Measurements from ENCODE around the gene ATP7A.
"Not testable (repeated sequence)": the region's sequence is repeated elsewhere in the genome, so short reads cannot be mapped to it uniquely, and the experiment has no call there.

ATP7A gene

GRCh38 chrX:78019586-78020483, 109.3 kb downstream of the ATP7A start:
- intact Hi-C loops (cut with DNase I): loop anchor here (10.0 kb wide), 1 partner anchor 115 kb away; no protein-coding TSS in a partner anchor
- no peak for DNase-seq

GRCh38 chrX:78024349-78025059, 114.0 kb downstream of the ATP7A start:
- DNase-seq: no peak

GRCh38 chrX:78027798-78028197, 117.3 kb downstream of the ATP7A start:
- intact Hi-C loops (cut with DNase I): loop anchor here (10.0 kb wide), 1 partner anchor 123 kb away; no protein-coding TSS in a partner anchor
- no peak for DNase-seq

More at GRCh38 chrX:78024349-78025059, 114.0 kb downstream of the ATP7A start:
- intact Hi-C loops (cut with DNase I): loop anchor here (10.0 kb wide), 1 partner anchor 120 kb away; no protein-coding TSS in a partner anchor

GRCh38 chrX:78029663-78030062, 119.2 kb downstream of the ATP7A start:
- intact Hi-C loops (cut with DNase I): loop anchor here (10.0 kb wide), 1 partner anchor 125 kb away; no protein-coding TSS in a partner anchor

GRCh38 chrX:78035061-78035460, 124.6 kb downstream of the ATP7A start:
- intact Hi-C loops (cut with DNase I): no loop called here
- peak in 18 of 42 donors; percentile 2 to 61 (median 13) for DNase-seq

More at GRCh38 chrX:78029663-78030062, 119.2 kb downstream of the ATP7A start:
- peak in 40 of 42 donors; percentile 5 to 69 (median 36) for DNase-seq

- peak in 24 of 42 donors; percentile 1 to 71 (median 24) for DNase-seq
- intact Hi-C loops (cut with DNase I): no loop called here
These were observed 127.4 kb downstream of the ATP7A start for GRCh38 chrX:78037881-78038280.

- DNase-seq: no peak
- intact Hi-C loops (cut with DNase I): no loop called here
These were observed 132.1 kb downstream of the ATP7A start for GRCh38 chrX:78042601-78043000.

GRCh38 chrX:78046362-78046761, 135.9 kb downstream of the ATP7A start:
- no peak for DNase-seq
- intact Hi-C loops (cut with DNase I): no loop called here

- DNase-seq: no peak
- intact Hi-C loops (cut with DNase I): no loop called here
These were observed 137.6 kb downstream of the ATP7A start for GRCh38 chrX:78048052-78048451.

GRCh38 chrX:78063687-78064086, 153.2 kb downstream of the ATP7A start:
- DNase-seq: no peak
- intact Hi-C loops (cut with DNase I): no loop called here

GRCh38 chrX:78064152-78064551, 153.7 kb downstream of the ATP7A start:
- DNase-seq: no peak
- intact Hi-C loops (cut with DNase I): no loop called here

GRCh38 chrX:78064698-78065601, 154.5 kb downstream of the ATP7A start:
- DNase-seq: not testable (repeated sequence)

GRCh38 chrX:78066110-78066509, 155.6 kb downstream of the ATP7A start:
- intact Hi-C loops (cut with DNase I): no loop called here
- no peak for DNase-seq

More at GRCh38 chrX:78064698-78065601, 154.5 kb downstream of the ATP7A start:
- intact Hi-C loops (cut with DNase I): not testable (repeated sequence)

- intact Hi-C loops (cut with DNase I): no loop called here
- no peak for DNase-seq
These were observed 160.8 kb downstream of the ATP7A start for GRCh38 chrX:78071331-78071730.

- intact Hi-C loops (cut with DNase I); DNase-seq: not testable (repeated sequence)
These were observed 162.9 kb downstream of the ATP7A start for GRCh38 chrX:78073147-78074077.

GRCh38 chrX:78074088-78074487, 163.6 kb downstream of the ATP7A start:
- no peak for DNase-seq
- intact Hi-C loops (cut with DNase I): no loop called here

GRCh38 chrX:78075787-78076389, 165.4 kb downstream of the ATP7A start:
- intact Hi-C loops (cut with DNase I): no loop called here

More at GRCh38 chrX:78075787-78076389, 165.4 kb downstream of the ATP7A start:
- DNase-seq: peak in 12 of 42 donors; percentile 1 to 44 (median 11)
